IMR-90 (cell line): ENCODE results near the gene MMP24. TPM values are rescaled to one million over a fixed set of nuclear protein-coding genes. Genes with fewer than 3 reads are reported as not detected.

Source experiments
- ATAC-seq: fragments of 200-7000 bp; cut with Tn5 transposase; 2 replicates; pipeline ENCODE4 v1.9.1; 2020; ENCODE audit warnings: low read depth, mild to moderate bottlenecking, moderate library complexity
- BruUV-seq: library from RNA; stranded (reverse); fragments of 400-500 nt; replicated peaks from 2 replicates; lab custom pipeline; 2021; lab: Mats Ljungman, UMichigan
- CTCF ChIA-PET: fragments of 300-600 bp; formaldehyde crosslinking; extraction: SDS; loops from one replicate; lab custom pipeline; 2021; ENCODE audit warnings: antibody characterized with exemption; lab: Yijun Ruan, JAX
- POLR2A ChIA-PET: fragments of 300-600 bp; sonication (Branson Sonifier 250); formaldehyde crosslinking; loops from one replicate; lab custom pipeline; 2022; ENCODE audit warnings: antibody characterized with exemption; ENCODE audit not compliant: unreplicated experiment; lab: Charles Lee
- DNase-seq: peaks from one replicate; pipeline ENCODE4 v3.0.0; 2013
- H2AFZ ChIP-seq: replicated peaks from 2 replicates; pipeline ENCODE3; 2013; ENCODE audit warnings: low read length, mild to moderate bottlenecking; ENCODE audit not compliant: poor library complexity
- H2AK5ac ChIP-seq: 2 replicates; pipeline ENCODE4 v1.6.1; 2013; ENCODE audit warnings: low read depth, low read length, inconsistent platforms
- H2AK9ac ChIP-seq: replicated peaks from 2 replicates; pipeline ENCODE3; 2013; ENCODE audit warnings: mild to moderate bottlenecking, low read depth, low read length, moderate library complexity; ENCODE audit not compliant: poor library complexity
- H2BK120ac ChIP-seq: 2 replicates; pipeline ENCODE4 v1.6.1; 2013; ENCODE audit warnings: low read depth, low read length, inconsistent platforms
- H2BK15ac ChIP-seq: 3 replicates; pipeline ENCODE4 v1.6.1; 2013; ENCODE audit warnings: low read depth, low read length, inconsistent platforms
- H2BK20ac ChIP-seq: 2 replicates; pipeline ENCODE4 v1.6.1; 2013; ENCODE audit warnings: low read depth, mild to moderate bottlenecking, inconsistent platforms, low read length, moderate library complexity
- H2BK5ac ChIP-seq: 2 replicates; pipeline ENCODE4 v1.6.1; 2013; ENCODE audit warnings: mild to moderate bottlenecking, low read depth, low read length, inconsistent platforms; ENCODE audit not compliant: poor library complexity, severe bottlenecking
- H3K14ac ChIP-seq: replicated peaks from 2 replicates; pipeline ENCODE4 v1.6.1; 2013; ENCODE audit warnings: low read depth, low read length, inconsistent platforms
- H3K18ac ChIP-seq: 2 replicates; pipeline ENCODE4 v1.6.1; 2013; ENCODE audit warnings: low read depth, low read length, control low read depth
- H3K23ac ChIP-seq: 2 replicates; pipeline ENCODE4 v1.6.1; 2013; ENCODE audit warnings: low read depth, low read length, inconsistent platforms
- H3K27ac ChIP-seq: 2 replicates; pipeline ENCODE4 v1.5.1; 2013; ENCODE audit warnings: mild to moderate bottlenecking, control low read depth, low read length; ENCODE audit not compliant: insufficient read depth
- H3K27me3 ChIP-seq: 2 replicates; pipeline ENCODE4 v1.6.1; 2013; ENCODE audit warnings: low read length; ENCODE audit not compliant: control insufficient read depth, insufficient read depth
- H3K36me3 ChIP-seq: 2 replicates; pipeline ENCODE4 v1.6.1; 2013; ENCODE audit warnings: low read length, mixed read lengths; ENCODE audit not compliant: control insufficient read depth, insufficient read depth
- H3K4ac ChIP-seq: 2 replicates; pipeline ENCODE4 v1.6.1; 2013; ENCODE audit warnings: low read depth, low read length, inconsistent platforms
- H3K4me1 ChIP-seq: 2 replicates; pipeline ENCODE4 v1.6.1; 2013; ENCODE audit warnings: low read length, mixed read lengths; ENCODE audit not compliant: control insufficient read depth, insufficient read depth
- H3K4me2 ChIP-seq: 2 replicates; pipeline ENCODE4 v1.6.1; 2013; ENCODE audit warnings: low read depth, mild to moderate bottlenecking, control low read depth, low read length, moderate library complexity
- H3K4me3 ChIP-seq: 2 replicates; pipeline ENCODE4 v1.5.1; 2013; ENCODE audit warnings: low read depth, mild to moderate bottlenecking, control low read depth, low read length, moderate library complexity; ENCODE audit not compliant: insufficient read depth
- H3K56ac ChIP-seq: 2 replicates; pipeline ENCODE4 v1.6.1; 2013; ENCODE audit warnings: low read length, inconsistent platforms; ENCODE audit not compliant: insufficient read depth; ENCODE audit errors: extremely low read depth
- H3K79me1 ChIP-seq, 2 experiments: 2 replicates each; pipeline ENCODE4 v1.6.1; 2013; ENCODE audit warnings: low read length in 2 of 2, inconsistent platforms in 1 of 2, low read depth in 1 of 2
- H3K9ac ChIP-seq: 2 replicates; pipeline ENCODE4 v1.6.1; 2013; ENCODE audit warnings: low read depth, low read length, control low read depth
- H3K9me1 ChIP-seq: 2 replicates; pipeline ENCODE4 v1.6.1; 2013; ENCODE audit warnings: low read length, inconsistent platforms; ENCODE audit not compliant: insufficient read depth
- H3K9me3 ChIP-seq: 2 replicates; pipeline ENCODE4 v1.6.1; 2013; ENCODE audit warnings: low read length; ENCODE audit not compliant: control insufficient read depth, insufficient read depth
- H4K20me1 ChIP-seq: 2 replicates; pipeline ENCODE4 v1.6.1; 2013; ENCODE audit warnings: low read length, inconsistent platforms; ENCODE audit not compliant: insufficient read depth
- H4K5ac ChIP-seq: 2 replicates; pipeline ENCODE4 v1.6.1; 2013; ENCODE audit warnings: mild to moderate bottlenecking, low read depth, low read length, control low read depth
- H4K8ac ChIP-seq, 2 experiments: 2 replicates each; pipeline ENCODE4 v1.6.1; 2013; ENCODE audit warnings: low read depth in 2 of 2, low read length in 2 of 2, control low read depth in 1 of 2, inconsistent platforms in 1 of 2
- H4K91ac ChIP-seq: 2 replicates; pipeline ENCODE4 v1.6.1; 2013; ENCODE audit warnings: low read depth, low read length, inconsistent platforms; ENCODE audit not compliant: insufficient read depth
- BHLHE40 ChIP-seq: fragments of 150-350 bp; IDR thresholded peaks from 2 replicates; pipeline ENCODE4 v1.6.1; 2016; ENCODE audit warnings: mild to moderate bottlenecking, low read depth, low read length
- CEBPB ChIP-seq: IDR thresholded peaks from 2 replicates; pipeline ENCODE4 v1.6.1; 2012; ENCODE audit warnings: low read depth, low read length, improper control_type of control experiment
- CHD1 ChIP-seq: IDR thresholded peaks from 2 replicates; pipeline ENCODE4 v1.6.1; 2012; ENCODE audit warnings: low read depth, low read length, improper control_type of control experiment
- FOS ChIP-seq: fragments of 150-350 bp; IDR thresholded peaks from 2 replicates; pipeline ENCODE4 v1.6.1; 2016; ENCODE audit warnings: low read depth, low read length
- MAFK ChIP-seq: IDR thresholded peaks from 2 replicates; pipeline ENCODE4 v1.6.1; 2012; ENCODE audit warnings: low read depth, low read length, improper control_type of control experiment
- MAZ ChIP-seq: IDR thresholded peaks from 2 replicates; pipeline ENCODE4 v1.6.1; 2012; ENCODE audit warnings: low read depth, mild to moderate bottlenecking, low read length, improper control_type of control experiment, moderate library complexity, borderline replicate concordance
- MXI1 ChIP-seq: IDR thresholded peaks from 2 replicates; pipeline ENCODE4 v1.6.1; 2012; ENCODE audit warnings: low read depth, mild to moderate bottlenecking, low read length, moderate library complexity, borderline replicate concordance
- NFE2L2 ChIP-seq: fragments of 150-350 bp; IDR thresholded peaks from 2 replicates; pipeline ENCODE4 v1.6.1; 2016; ENCODE audit warnings: low read depth, mild to moderate bottlenecking, low read length
- POLR2A ChIP-seq: IDR thresholded peaks from 2 replicates; pipeline ENCODE4 v1.6.1; 2012; ENCODE audit warnings: mild to moderate bottlenecking, low read depth, low read length
- RAD21 ChIP-seq: IDR thresholded peaks from 2 replicates; pipeline ENCODE4 v1.6.1; 2012; ENCODE audit warnings: low read length, improper control_type of control experiment
- RCOR1 ChIP-seq: IDR thresholded peaks from 2 replicates; pipeline ENCODE4 v1.6.1; 2012; ENCODE audit warnings: mild to moderate bottlenecking, low read length, improper control_type of control experiment; ENCODE audit not compliant: insufficient replicate concordance
- RFX5 ChIP-seq: IDR thresholded peaks from 2 replicates; pipeline ENCODE4 v1.8.0; 2012; ENCODE audit warnings: low read depth, mild to moderate bottlenecking, low read length, moderate library complexity
- SMC3 ChIP-seq: fragments of 150-350 bp; IDR thresholded peaks from 2 replicates; pipeline ENCODE4 v1.6.1; 2016; ENCODE audit warnings: low read depth, mild to moderate bottlenecking, antibody characterized with exemption, low read length, moderate library complexity
- WGBS, 2 experiments: methylation state at CpG; one replicate each; pipeline versions ENCODE4 v1.1.5 to v1.1.7; 2013; ENCODE audit warnings: missing lambda C conversion rate in 2 of 2; ENCODE audit not compliant: insufficient read length in 1 of 2; ENCODE audit errors: extremely low coverage in 2 of 2; 5-methylcytosine and 5-hydroxymethylcytosine counted together
- dilution Hi-C: fragments of 300-500 bp; cut with HindIII; formaldehyde crosslinking; loops from one replicate; pipeline ENCODE4 v1.14.3; 2018; ENCODE audit warnings: low sequenced_read_pairs; ENCODE audit not compliant: unreplicated experiment
- in situ Hi-C: fragments of 300-500 bp; cut with MboI; formaldehyde crosslinking; loops from 3 replicates; pipeline ENCODE4 v1.14.3; 2019; ENCODE audit warnings: low sequenced_read_pairs, inconsistent platforms, mixed read lengths
- intact Hi-C: fragments of 100-400 bp; cut with micrococcal nuclease; formaldehyde crosslinking; loops from 2 replicates; pipeline ENCODE4 v1.10.0; 2022
- polyA plus RNA-seq, 3 experiments: library from polyadenylated mRNA; depleted of rRNA; stranded (reverse); fragments of >200 nt; gene quantifications; 2 replicates each; pipeline ENCODE4 v1.2.3, GENCODE V29; 2012; ENCODE audit warnings: low replicate concordance in 1 of 3
- total RNA-seq: library from RNA; depleted of rRNA; stranded (reverse); fragments of >200 nt; gene quantifications from 2 replicates; pipeline ENCODE4 v1.2.3, GENCODE V29; 2012
- TF ChIP-seq, protein P1 (sequence below): fragments of 150-350 bp; IDR thresholded peaks from 2 replicates; pipeline ENCODE4 v1.6.1; 2016; ENCODE audit warnings: low read depth, mild to moderate bottlenecking, low read length, moderate library complexity, borderline replicate concordance
- TF ChIP-seq, protein P2 (sequence below): conservative IDR thresholded peaks from 2 replicates; pipeline ENCODE4 v1.5.1; 2012; ENCODE audit warnings: mild to moderate bottlenecking, low read depth, low read length, improper control_type of control experiment
- TF ChIP-seq, protein P3 (sequence below): fragments of 150-350 bp; IDR thresholded peaks from 2 replicates; pipeline ENCODE4 v1.6.1; 2017; ENCODE audit warnings: mild to moderate bottlenecking, antibody characterized with exemption, low read length, low read depth

Gene MMP24
- total and polyA plus RNA-seq, 2 of the 4 experiments (the other 2 are of a cell fraction) = 0.36 to 0.79 TPM

- Histone ChIP-seq H3K23ac (no peak overlapping the region), H3K4me2 (no peak overlapping the region), H3K4ac (no peak overlapping the region), H3K9me1 (peaks cover 18% of the 10 kb centered on the region), H3K4me3 (no peak overlapping the region), H3K79me1 (peaks cover 0 to 19% of the 10 kb centered on the region in 2 experiments; a peak in 3 of 4 replicates), H4K91ac (no peak overlapping the region), H2BK5ac (no peak overlapping the region), H3K18ac (no peak overlapping the region), H4K8ac (no peak overlapping the region), H3K36me3 (peaks cover 16% of the 10 kb centered on the region; the same call in 1 of the 2 replicates), H4K20me1 (peaks cover 5% of the 10 kb centered on the region; the same call in 1 of the 2 replicates), H3K27ac (no peak overlapping the region), H3K56ac (no peak overlapping the region), H2AK5ac (no peak overlapping the region), H3K14ac (no peak overlapping the region), H3K9ac (no peak overlapping the region), H3K4me1 (peaks cover 10% of the 10 kb centered on the region), H2BK20ac (no peak overlapping the region; the same call in 1 of the 2 replicates), H2AFZ (no peak overlapping the region), H4K5ac (no peak overlapping the region), H3K27me3 (no peaks in the 10 kb centered on the region), H3K9me3 (no peaks in the 10 kb centered on the region), H2BK120ac (no peak overlapping the region), H2BK15ac (no peak overlapping the region), H2AK9ac (no peak overlapping the region)
- intact Hi-C loops = no loop called here
- BruUV-seq = no TSS peak
- TF ChIP-seq MXI1 (no peak), RCOR1 (no peak), SMC3 (0 out of 2 replicates have a peak, but pooled peaks have one; percentile 18), CHD1 (no peak), POLR2A (no peak), RAD21 (peak; percentile 31), CEBPB (no peak), MAZ (no peak), BHLHE40 (no peak), NFE2L2 (no peak), FOS (no peak), MAFK (no peak), RFX5 (no peak)
- TF ChIP-seq, protein P1, sequence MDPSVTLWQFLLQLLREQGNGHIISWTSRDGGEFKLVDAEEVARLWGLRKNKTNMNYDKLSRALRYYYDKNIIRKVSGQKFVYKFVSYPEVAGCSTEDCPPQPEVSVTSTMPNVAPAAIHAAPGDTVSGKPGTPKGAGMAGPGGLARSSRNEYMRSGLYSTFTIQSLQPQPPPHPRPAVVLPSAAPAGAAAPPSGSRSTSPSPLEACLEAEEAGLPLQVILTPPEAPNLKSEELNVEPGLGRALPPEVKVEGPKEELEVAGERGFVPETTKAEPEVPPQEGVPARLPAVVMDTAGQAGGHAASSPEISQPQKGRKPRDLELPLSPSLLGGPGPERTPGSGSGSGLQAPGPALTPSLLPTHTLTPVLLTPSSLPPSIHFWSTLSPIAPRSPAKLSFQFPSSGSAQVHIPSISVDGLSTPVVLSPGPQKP = no peak
- TF ChIP-seq, protein P2, sequence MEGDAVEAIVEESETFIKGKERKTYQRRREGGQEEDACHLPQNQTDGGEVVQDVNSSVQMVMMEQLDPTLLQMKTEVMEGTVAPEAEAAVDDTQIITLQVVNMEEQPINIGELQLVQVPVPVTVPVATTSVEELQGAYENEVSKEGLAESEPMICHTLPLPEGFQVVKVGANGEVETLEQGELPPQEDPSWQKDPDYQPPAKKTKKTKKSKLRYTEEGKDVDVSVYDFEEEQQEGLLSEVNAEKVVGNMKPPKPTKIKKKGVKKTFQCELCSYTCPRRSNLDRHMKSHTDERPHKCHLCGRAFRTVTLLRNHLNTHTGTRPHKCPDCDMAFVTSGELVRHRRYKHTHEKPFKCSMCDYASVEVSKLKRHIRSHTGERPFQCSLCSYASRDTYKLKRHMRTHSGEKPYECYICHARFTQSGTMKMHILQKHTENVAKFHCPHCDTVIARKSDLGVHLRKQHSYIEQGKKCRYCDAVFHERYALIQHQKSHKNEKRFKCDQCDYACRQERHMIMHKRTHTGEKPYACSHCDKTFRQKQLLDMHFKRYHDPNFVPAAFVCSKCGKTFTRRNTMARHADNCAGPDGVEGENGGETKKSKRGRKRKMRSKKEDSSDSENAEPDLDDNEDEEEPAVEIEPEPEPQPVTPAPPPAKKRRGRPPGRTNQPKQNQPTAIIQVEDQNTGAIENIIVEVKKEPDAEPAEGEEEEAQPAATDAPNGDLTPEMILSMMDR = peak; percentile 26; the same call in 1 of the 2 replicates
- TF ChIP-seq, protein P3, sequence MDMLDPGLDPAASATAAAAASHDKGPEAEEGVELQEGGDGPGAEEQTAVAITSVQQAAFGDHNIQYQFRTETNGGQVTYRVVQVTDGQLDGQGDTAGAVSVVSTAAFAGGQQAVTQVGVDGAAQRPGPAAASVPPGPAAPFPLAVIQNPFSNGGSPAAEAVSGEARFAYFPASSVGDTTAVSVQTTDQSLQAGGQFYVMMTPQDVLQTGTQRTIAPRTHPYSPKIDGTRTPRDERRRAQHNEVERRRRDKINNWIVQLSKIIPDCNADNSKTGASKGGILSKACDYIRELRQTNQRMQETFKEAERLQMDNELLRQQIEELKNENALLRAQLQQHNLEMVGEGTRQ = no peak
- POLR2A ChIA-PET = interaction anchor here (0.7 kb wide), 1 partner anchor 73 kb away, joined by 6 read pairs; no protein-coding TSS in a partner anchor
- WGBS, 2 experiments = no CpG with 5 or more reads among the region's 1 CpG
- CTCF ChIA-PET = interaction anchor here (0.5 to 0.8 kb wide), 2 partner anchors 168 to 320 kb away, joined by 4 read pairs; no protein-coding TSS in a partner anchor
- DNase-seq (peak; percentile 22), ATAC-seq (no peak)
- dilution Hi-C loops = no loop called here
- in situ Hi-C loops = loop anchor here (5.0 to 25.0 kb wide), 2 partner anchors 117 to 402 kb away; partner anchors contain the start of genes EDEM2 and GGT7
Measured at GRCh38 chr20:35264755-35265154, 38.3 kb downstream of the MMP24 start.
